Measurements from ENCODE around the gene FAIM2.

GRCh38 chr12:49942512-49942893 is 38.8 kb upstream of the FAIM2 start:
- TF ChIP-seq CTCF (IDR thresholded peaks at IDR 0.05), result no peak
- no peak for TF ChIP-seq ZFX (IDR thresholded peaks at IDR 0.05; ENCODE audit: borderline replicate concordance)
